SK-N-SH treated with all-trans-retinoic acid at 6 μM for 48 hours (cell line): ENCODE results near the gene SLC25A18.

ENCODE experiments used
- ATAC-seq: fragments of 200-7000 bp; cut with Tn5 transposase; 3 replicates; pipeline ENCODE4 v1.9.1; 2020; ENCODE audit warnings: mild to moderate bottlenecking, moderate library complexity
- ARNTL ChIP-seq: fragments of 450-650 bp; formaldehyde crosslinking; IDR thresholded peaks from 2 replicates; pipeline ENCODE4 v1.5.0; 2020; ENCODE audit warnings: low read depth, mild to moderate bottlenecking, moderate library complexity, borderline replicate concordance
- ESRRG ChIP-seq: fragments of 250-450 bp; sonication (Bioruptor Pico); IDR thresholded peaks from 2 replicates; pipeline ENCODE4 v1.6.1; 2021; ENCODE audit warnings: mild to moderate bottlenecking
- GLIS3 ChIP-seq: fragments of 250-450 bp; sonication (Bioruptor Pico); IDR thresholded peaks from 2 replicates; pipeline ENCODE4 v1.5.0; 2020; ENCODE audit warnings: mild to moderate bottlenecking, moderate library complexity
- ISL1 ChIP-seq: fragments of 250-450 bp; sonication (Bioruptor Pico); IDR thresholded peaks from 2 replicates; pipeline ENCODE4 v2.1.2; 2022; ENCODE audit warnings: mild to moderate bottlenecking, moderate library complexity
- OSR1 ChIP-seq: fragments of 250-450 bp; sonication (Bioruptor Pico); IDR thresholded peaks from 2 replicates; pipeline ENCODE4 v1.8.0; 2022; ENCODE audit warnings: moderate library complexity, mild to moderate bottlenecking, inconsistent platforms
- POU6F1 ChIP-seq: fragments of 250-450 bp; sonication (Bioruptor Pico); IDR thresholded peaks from 2 replicates; pipeline ENCODE4 v1.8.0; 2021; ENCODE audit warnings: low read depth, mild to moderate bottlenecking, moderate library complexity, borderline replicate concordance
- RARB ChIP-seq: fragments of 250-450 bp; sonication (Bioruptor Pico); IDR thresholded peaks from 2 replicates; pipeline ENCODE4 v1.8.0; 2021; ENCODE audit warnings: mild to moderate bottlenecking, moderate library complexity
- SNAI2 ChIP-seq: fragments of 250-450 bp; sonication (Bioruptor Pico); IDR thresholded peaks from 2 replicates; pipeline ENCODE4 v1.5.0; 2020; ENCODE audit warnings: mild to moderate bottlenecking, moderate library complexity
- TCF4 ChIP-seq: fragments of 250-450 bp; sonication (Bioruptor Pico); IDR thresholded peaks from 2 replicates; pipeline ENCODE4 v1.8.0; 2021; ENCODE audit warnings: mild to moderate bottlenecking, moderate library complexity, borderline replicate concordance
- TOX ChIP-seq: fragments of 250-450 bp; sonication (Bioruptor Pico); IDR thresholded peaks from 2 replicates; pipeline ENCODE4 v1.8.0; 2021; ENCODE audit warnings: mild to moderate bottlenecking, moderate library complexity, borderline replicate concordance
- ZC3H10 ChIP-seq: fragments of 250-450 bp; sonication (Bioruptor Pico); IDR thresholded peaks from 2 replicates; pipeline ENCODE4 v1.5.1; 2021; ENCODE audit warnings: mild to moderate bottlenecking, moderate library complexity
- ZFP30 ChIP-seq: fragments of 450-650 bp; formaldehyde crosslinking; IDR thresholded peaks from 2 replicates; pipeline ENCODE4 v1.5.0; 2022; ENCODE audit warnings: mild to moderate bottlenecking, moderate library complexity
- ZNF565 ChIP-seq: fragments of 450-650 bp; formaldehyde crosslinking; conservative IDR thresholded peaks from 2 replicates; pipeline ENCODE4 v1.5.0; 2020; ENCODE audit warnings: low read depth, mild to moderate bottlenecking, moderate library complexity
- ZNF70 ChIP-seq: fragments of 450-650 bp; formaldehyde crosslinking; IDR thresholded peaks from 2 replicates; pipeline ENCODE4 v1.5.0; 2020; ENCODE audit warnings: mild to moderate bottlenecking, moderate library complexity
- ZNF8 ChIP-seq: fragments of 450-650 bp; formaldehyde crosslinking; IDR thresholded peaks from 2 replicates; pipeline ENCODE4 v1.5.0; 2020; ENCODE audit warnings: mild to moderate bottlenecking, moderate library complexity
- TF ChIP-seq, protein P1 (sequence below): fragments of 250-450 bp; sonication (Bioruptor Pico); IDR thresholded peaks from 2 replicates; pipeline ENCODE4 v1.5.0; 2020; ENCODE audit warnings: mild to moderate bottlenecking, moderate library complexity
- TF ChIP-seq, protein P2 (sequence below): fragments of 250-450 bp; sonication (Bioruptor Pico); IDR thresholded peaks from 2 replicates; pipeline ENCODE4 v1.5.1; 2021; ENCODE audit warnings: mild to moderate bottlenecking, moderate library complexity
- TF ChIP-seq, protein P3 (sequence below): fragments of 250-450 bp; sonication (Bioruptor Pico); IDR thresholded peaks from 2 replicates; pipeline ENCODE4 v1.5.1; 2020; ENCODE audit warnings: low read depth, mild to moderate bottlenecking, moderate library complexity

Gene SLC25A18

GRCh38 chr22:17562906-17563870 is at the start of gene SLC25A18:
Gene SLC25A18, plus strand, starts transcription at chr22:17563498. Its CDS starts 16,447 bp downstream, at chr22:17579945.
- TF ChIP-seq OSR1 (CRISPR knock-in tag) (no peak), ARNTL (CRISPR knock-in tag) (no peak), ZNF8 (CRISPR knock-in tag) (no peak), ZNF70 (CRISPR knock-in tag) (no peak), ZNF565 (CRISPR knock-in tag) (no peak), ZC3H10 (CRISPR knock-in tag) (no peak), SNAI2 (CRISPR knock-in tag) (no peak), ISL1 (no peak), RARB (CRISPR knock-in tag) (no peak), TCF4 (CRISPR knock-in tag) (no peak), ESRRG (no peak), POU6F1 (CRISPR knock-in tag) (no peak), GLIS3 (no peak), ZFP30 (CRISPR knock-in tag) (no peak)
- TF ChIP-seq, protein P1, sequence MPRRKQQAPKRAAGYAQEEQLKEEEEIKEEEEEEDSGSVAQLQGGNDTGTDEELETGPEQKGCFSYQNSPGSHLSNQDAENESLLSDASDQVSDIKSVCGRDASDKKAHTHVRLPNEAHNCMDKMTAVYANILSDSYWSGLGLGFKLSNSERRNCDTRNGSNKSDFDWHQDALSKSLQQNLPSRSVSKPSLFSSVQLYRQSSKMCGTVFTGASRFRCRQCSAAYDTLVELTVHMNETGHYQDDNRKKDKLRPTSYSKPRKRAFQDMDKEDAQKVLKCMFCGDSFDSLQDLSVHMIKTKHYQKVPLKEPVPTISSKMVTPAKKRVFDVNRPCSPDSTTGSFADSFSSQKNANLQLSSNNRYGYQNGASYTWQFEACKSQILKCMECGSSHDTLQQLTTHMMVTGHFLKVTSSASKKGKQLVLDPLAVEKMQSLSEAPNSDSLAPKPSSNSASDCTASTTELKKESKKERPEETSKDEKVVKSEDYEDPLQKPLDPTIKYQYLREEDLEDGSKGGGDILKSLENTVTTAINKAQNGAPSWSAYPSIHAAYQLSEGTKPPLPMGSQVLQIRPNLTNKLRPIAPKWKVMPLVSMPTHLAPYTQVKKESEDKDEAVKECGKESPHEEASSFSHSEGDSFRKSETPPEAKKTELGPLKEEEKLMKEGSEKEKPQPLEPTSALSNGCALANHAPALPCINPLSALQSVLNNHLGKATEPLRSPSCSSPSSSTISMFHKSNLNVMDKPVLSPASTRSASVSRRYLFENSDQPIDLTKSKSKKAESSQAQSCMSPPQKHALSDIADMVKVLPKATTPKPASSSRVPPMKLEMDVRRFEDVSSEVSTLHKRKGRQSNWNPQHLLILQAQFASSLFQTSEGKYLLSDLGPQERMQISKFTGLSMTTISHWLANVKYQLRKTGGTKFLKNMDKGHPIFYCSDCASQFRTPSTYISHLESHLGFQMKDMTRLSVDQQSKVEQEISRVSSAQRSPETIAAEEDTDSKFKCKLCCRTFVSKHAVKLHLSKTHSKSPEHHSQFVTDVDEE (CRISPR knock-in tag), result no peak
- TF ChIP-seq, protein P2, sequence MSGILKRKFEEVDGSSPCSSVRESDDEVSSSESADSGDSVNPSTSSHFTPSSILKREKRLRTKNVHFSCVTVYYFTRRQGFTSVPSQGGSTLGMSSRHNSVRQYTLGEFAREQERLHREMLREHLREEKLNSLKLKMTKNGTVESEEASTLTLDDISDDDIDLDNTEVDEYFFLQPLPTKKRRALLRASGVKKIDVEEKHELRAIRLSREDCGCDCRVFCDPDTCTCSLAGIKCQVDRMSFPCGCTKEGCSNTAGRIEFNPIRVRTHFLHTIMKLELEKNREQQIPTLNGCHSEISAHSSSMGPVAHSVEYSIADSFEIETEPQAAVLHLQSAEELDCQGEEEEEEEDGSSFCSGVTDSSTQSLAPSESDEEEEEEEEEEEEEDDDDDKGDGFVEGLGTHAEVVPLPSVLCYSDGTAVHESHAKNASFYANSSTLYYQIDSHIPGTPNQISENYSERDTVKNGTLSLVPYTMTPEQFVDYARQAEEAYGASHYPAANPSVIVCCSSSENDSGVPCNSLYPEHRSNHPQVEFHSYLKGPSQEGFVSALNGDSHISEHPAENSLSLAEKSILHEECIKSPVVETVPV (CRISPR knock-in tag), result no peak
- TF ChIP-seq, protein P3, sequence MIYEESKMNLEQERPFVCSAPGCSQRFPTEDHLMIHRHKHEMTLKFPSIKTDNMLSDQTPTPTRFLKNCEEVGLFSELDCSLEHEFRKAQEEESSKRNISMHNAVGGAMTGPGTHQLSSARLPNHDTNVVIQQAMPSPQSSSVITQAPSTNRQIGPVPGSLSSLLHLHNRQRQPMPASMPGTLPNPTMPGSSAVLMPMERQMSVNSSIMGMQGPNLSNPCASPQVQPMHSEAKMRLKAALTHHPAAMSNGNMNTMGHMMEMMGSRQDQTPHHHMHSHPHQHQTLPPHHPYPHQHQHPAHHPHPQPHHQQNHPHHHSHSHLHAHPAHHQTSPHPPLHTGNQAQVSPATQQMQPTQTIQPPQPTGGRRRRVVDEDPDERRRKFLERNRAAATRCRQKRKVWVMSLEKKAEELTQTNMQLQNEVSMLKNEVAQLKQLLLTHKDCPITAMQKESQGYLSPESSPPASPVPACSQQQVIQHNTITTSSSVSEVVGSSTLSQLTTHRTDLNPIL (CRISPR knock-in tag), result no peak
- TF ChIP-seq, all 23 proteins: peak for 0
- ATAC-seq, result no peak

DNA sequence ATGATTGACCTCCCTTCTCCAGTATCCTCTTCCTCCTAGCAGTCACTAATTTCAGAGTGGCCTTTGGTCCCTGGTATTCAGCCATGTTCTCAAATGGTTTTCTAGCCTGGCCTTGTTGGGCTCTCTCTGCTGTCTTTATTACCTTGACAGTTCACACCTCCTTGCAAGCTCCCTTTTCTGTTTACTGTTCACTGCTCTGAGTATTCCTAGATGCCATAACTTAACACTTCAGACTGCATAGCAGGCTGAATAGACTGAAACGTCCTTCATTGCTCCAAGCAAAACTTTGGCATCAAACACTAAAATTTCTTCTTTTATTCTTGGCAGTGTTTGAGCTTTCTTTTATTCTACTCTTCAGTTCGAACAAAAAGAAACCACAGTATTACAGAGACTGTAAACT is 49.7 kb upstream of the SLC25A18 start:
- TF ChIP-seq, protein P3 (CRISPR knock-in tag), result no peak
- TF ChIP-seq OSR1 (CRISPR knock-in tag), result no peak
- TF ChIP-seq ARNTL (CRISPR knock-in tag), result no peak
- no peak for TF ChIP-seq ZNF8 (CRISPR knock-in tag)
- no peak for TF ChIP-seq GLIS3
- TF ChIP-seq, protein P1 (CRISPR knock-in tag), result no peak
- no peak for TF ChIP-seq ZNF565 (CRISPR knock-in tag)
- no peak for TF ChIP-seq TOX (CRISPR knock-in tag)
- TF ChIP-seq RARB (CRISPR knock-in tag), result no peak
- TF ChIP-seq ZFP30 (CRISPR knock-in tag), result no peak
- no peak for TF ChIP-seq ISL1
- TF ChIP-seq, all 23 proteins: peak for 0
- no peak for ATAC-seq
